ENCODE measurements around the gene ZNF134. TPM values are rescaled to one million over a fixed set of nuclear protein-coding genes. Genes with fewer than 3 reads are reported as not detected.

ZNF134 gene
- total RNA-seq, 1 experiment from 2014 or later, result 52.5 TPM

- TF ChIP-seq NFE2L1 (CRISPR knock-in tag; IDR thresholded peaks at IDR 0.05), result no peak
- peak; percentile 26; the same call in 1 of the 2 replicates for TF ChIP-seq ETV6 (CRISPR knock-in tag; IDR thresholded peaks at IDR 0.05)
- TF ChIP-seq CBFB (CRISPR knock-in tag; IDR thresholded peaks at IDR 0.05; ENCODE audit: low read depth), result no peak
- no peak for TF ChIP-seq NR1H2 (CRISPR knock-in tag; IDR thresholded peaks at IDR 0.05)
- no peak for TF ChIP-seq PRRX2 (CRISPR knock-in tag; IDR thresholded peaks at IDR 0.05)
- no peak for TF ChIP-seq SP1 (CRISPR knock-in tag; conservative IDR thresholded peaks at IDR 0.05)
- no peak for TF ChIP-seq ZNF416 (CRISPR knock-in tag; IDR thresholded peaks at IDR 0.05)
- TF ChIP-seq ZNF263 (CRISPR knock-in tag; IDR thresholded peaks at IDR 0.05; ENCODE audit: low read depth), result no peak
- no peak for TF ChIP-seq E2F1 (CRISPR knock-in tag; IDR thresholded peaks at IDR 0.05)
- TF ChIP-seq AR (CRISPR knock-in tag; IDR thresholded peaks at IDR 0.05), result no peak
- no peak for TF ChIP-seq ZNF671 (CRISPR knock-in tag; IDR thresholded peaks at IDR 0.05)
- TF ChIP-seq IRF1 (CRISPR knock-in tag; IDR thresholded peaks at IDR 0.05), result no peak
- TF ChIP-seq ZSCAN18 (CRISPR knock-in tag; IDR thresholded peaks at IDR 0.05), result no peak
- no peak for TF ChIP-seq ZBTB43 (CRISPR knock-in tag; IDR thresholded peaks at IDR 0.05)
- no peak for TF ChIP-seq JAZF1 (CRISPR knock-in tag; IDR thresholded peaks at IDR 0.05)
- no peak for TF ChIP-seq NFATC4 (CRISPR knock-in tag; IDR thresholded peaks at IDR 0.05)
- TF ChIP-seq GTF2I (CRISPR knock-in tag; conservative IDR thresholded peaks at IDR 0.05), result no peak
- no peak for TF ChIP-seq NR3C1 (CRISPR knock-in tag; conservative IDR thresholded peaks at IDR 0.05; ENCODE audit: low read depth)
- peak; percentile 74 for TF ChIP-seq FOXP1 (CRISPR knock-in tag; IDR thresholded peaks at IDR 0.05; ENCODE audit: borderline replicate concordance)
- no peak; the same call in 1 of the 2 replicates for TF ChIP-seq AFF4 (CRISPR knock-in tag; IDR thresholded peaks at IDR 0.05; ENCODE audit: borderline replicate concordance)
- no peak for TF ChIP-seq GRHL2 (CRISPR knock-in tag; IDR thresholded peaks at IDR 0.05; ENCODE audit: insufficient replicate concordance, severe bottlenecking)
- TF ChIP-seq PRDM15 (CRISPR knock-in tag; IDR thresholded peaks at IDR 0.05), result no peak
- no peak for TF ChIP-seq CREB1 (CRISPR knock-in tag; IDR thresholded peaks at IDR 0.05)
- TF ChIP-seq ZNF219 (CRISPR knock-in tag; IDR thresholded peaks at IDR 0.05; ENCODE audit: borderline replicate concordance), result no peak
- TF ChIP-seq KAT7 (CRISPR knock-in tag; IDR thresholded peaks at IDR 0.05; ENCODE audit: borderline replicate concordance), result 0 out of 2 replicates have a peak, but pooled peaks have one; percentile 58
Measured at GRCh38 chr19:57578487-57579205, 35.4 kb upstream of the ZNF134 start, which contains the start of gene ZNF416 (continued).
